ENCODE data around the gene TMSB15C.
"Not testable (repeated sequence)": the region's sequence is repeated elsewhere in the genome, so short reads cannot be mapped to it uniquely, and the experiment has no call there.

TMSB15C gene

DNA sequence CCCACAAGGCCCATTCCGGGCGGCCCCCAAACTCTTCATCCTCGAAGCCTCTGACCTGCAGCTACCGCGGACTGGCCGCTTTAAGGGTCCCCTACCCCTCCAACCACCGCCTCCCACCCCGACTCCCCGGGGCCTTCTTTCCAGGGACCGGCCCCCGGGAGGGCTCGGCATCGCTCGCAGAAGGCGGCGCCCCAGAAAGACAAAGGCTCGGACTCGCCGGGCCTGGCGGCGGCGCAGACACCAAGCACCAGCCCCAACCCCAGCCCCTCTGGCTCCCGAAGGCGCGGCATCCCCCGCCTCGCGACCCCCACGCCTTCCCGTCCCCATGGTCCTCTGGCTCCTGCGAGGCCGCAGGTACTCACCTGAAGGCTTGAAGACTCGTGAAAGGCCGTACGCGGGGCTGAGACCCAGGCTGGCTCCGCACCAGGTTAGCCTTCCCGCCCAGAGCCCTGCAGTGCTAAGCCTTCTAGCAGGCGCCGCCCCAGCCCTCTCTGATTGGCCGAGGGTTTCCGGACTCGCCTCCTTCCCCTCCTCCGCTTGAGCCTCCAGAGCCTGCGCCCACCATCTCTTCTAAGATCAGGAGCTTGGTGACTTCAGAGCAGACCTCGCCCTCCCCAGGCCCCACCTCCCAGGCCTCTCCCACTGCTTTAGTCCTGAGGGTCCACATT lies at the start of gene TMSB15C:
TSS of gene TMSB15C (minus strand) at position 459 of the 668 bp plus-strand sequence.
- not testable (repeated sequence) for H3K27me3 Mint-ChIP-seq, H3K4me3 Mint-ChIP-seq, H3K9me3 Mint-ChIP-seq, H3K4me1 Mint-ChIP-seq, H3K27ac Mint-ChIP-seq, DNase-seq
- peak; percentile 99 for ATAC-seq

DNA sequence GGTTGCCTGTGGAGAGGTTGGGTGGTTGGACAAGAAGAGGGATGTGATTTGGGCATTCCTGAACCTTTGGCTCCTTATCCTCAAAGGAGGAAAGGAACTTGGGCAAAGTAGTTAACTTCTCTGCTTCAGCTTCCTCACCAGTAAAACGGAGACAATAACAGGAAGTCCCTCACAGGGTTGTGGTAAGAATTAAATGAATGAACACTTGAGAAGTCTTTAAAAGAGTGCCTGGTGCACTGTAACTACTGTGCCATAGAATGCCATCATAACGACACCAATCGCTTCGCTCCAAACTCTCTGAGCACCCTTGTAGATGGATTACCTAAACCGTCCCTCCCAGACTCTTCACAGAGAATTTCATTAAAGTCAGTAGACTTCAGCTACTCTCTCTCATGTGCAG lies 46.8 kb upstream of the TMSB15C start:
- no peaks in the 10 kb centered on the region for H3K9me3 Mint-ChIP-seq
- H3K27ac Mint-ChIP-seq, result peak overlapping the region; percentile 59 to 90
- peaks cover 43% of the 10 kb centered on the region for H3K4me1 Mint-ChIP-seq
- H3K4me3 Mint-ChIP-seq, result peak overlapping the region; percentile 58 to 66
- DNase-seq (no peak), ATAC-seq (peak; percentile 97)
- H3K27me3 Mint-ChIP-seq, result no peaks in the 10 kb centered on the region

DNA sequence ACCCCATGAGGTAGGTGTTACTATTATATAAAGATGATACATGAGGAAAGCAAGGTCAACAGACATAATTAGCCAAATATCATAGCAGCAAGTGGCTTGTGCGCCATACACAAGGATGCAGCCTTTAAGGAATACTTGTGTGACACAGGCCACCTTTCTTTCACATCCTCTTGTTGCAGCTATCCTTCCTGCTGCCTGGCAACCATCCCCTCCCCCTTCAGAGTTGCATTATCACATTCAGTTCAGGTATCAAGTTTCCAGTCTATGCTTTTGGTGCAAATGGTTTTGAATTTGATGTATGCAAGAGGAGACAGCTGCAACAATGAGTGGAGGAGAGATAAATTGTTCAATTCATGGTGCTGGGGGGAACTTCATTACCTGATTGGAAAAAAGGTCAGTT lies 42.7 kb upstream of the TMSB15C start:
- no peaks in the 10 kb centered on the region for H3K27me3 Mint-ChIP-seq
- no peak overlapping the region for H3K27ac Mint-ChIP-seq
- DNase-seq (no peak), ATAC-seq (no peak)
- no peaks in the 10 kb centered on the region for H3K9me3 Mint-ChIP-seq
- peaks cover 66% of the 10 kb centered on the region for H3K4me1 Mint-ChIP-seq
- peak overlapping the region in 1 of 2 donors; percentile 26 for H3K4me3 Mint-ChIP-seq

DNA sequence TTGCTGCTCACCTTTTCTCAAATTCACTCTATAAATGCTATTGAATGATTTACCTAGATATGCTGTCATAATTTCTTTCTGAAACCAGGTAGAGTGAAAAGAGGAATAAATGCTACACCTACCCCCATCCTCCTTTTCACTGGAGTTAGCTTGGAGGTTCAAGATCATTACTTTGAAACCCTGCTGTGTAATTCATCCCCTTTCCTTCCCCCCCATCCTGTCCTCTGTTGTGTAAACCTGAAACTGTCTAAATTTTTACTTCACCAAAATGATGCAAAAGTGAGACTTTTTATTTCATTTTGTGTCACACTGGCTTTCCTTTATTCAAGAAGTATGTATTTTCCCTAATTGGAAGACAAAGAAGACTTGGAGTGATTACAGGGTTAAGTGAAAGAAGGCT lies 41.7 kb upstream of the TMSB15C start:
- Mint-ChIP-seq H3K4me3 (peak overlapping the region; percentile 58 to 62), H3K9me3 (no peaks in the 10 kb centered on the region), H3K27ac (peak overlapping the region; percentile 46 to 87), H3K27me3 (no peaks in the 10 kb centered on the region), H3K4me1 (peaks cover 56% of the 10 kb centered on the region)
- ATAC-seq (peak; percentile 52), DNase-seq (no peak)

DNA sequence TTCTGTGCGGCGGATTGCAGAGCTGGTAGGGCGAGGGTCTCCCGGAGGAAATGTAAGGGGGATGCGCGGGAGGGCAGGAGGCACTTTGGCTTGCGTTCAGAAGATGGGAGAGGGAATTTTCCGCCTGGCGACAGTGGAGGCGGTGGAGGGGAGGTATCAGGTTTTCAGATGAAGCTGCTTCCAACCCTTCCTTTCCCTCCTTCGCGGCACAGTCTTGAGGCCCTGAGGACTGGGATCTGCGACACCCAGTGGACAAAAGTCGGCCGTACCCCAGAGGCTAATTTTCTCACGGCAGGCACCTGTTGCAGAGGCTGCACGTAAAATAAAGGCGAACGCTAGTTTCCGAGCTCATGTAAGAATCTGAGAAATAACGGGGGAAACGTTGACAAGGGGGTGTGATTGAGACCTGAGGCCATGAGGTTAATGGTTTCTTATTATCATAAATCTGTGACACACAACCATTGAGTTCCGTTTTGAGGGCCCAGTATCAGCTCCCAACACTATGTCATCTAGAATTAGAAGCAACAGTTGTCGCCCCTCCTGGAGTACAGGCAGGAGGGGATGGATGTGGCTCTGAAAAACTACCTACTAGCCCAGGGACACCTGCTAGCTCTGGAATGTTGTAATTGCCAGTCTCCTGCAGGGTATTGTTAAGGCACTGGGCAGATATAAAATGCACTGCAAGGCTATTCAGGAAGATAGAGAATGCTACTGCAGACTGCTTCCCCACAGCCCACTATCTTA lies 37.4 kb upstream of the TMSB15C start:
- no peaks in the 10 kb centered on the region for H3K27me3 Mint-ChIP-seq
- H3K4me3 Mint-ChIP-seq, result peak overlapping the region; percentile 92 to 95
- H3K9me3 Mint-ChIP-seq, result no peaks in the 10 kb centered on the region
- ATAC-seq (peak; percentile 65), DNase-seq (peak; percentile 29 to 53)
- peak overlapping the region; percentile 78 to 97 for H3K27ac Mint-ChIP-seq
- H3K4me1 Mint-ChIP-seq, result peaks cover 41% of the 10 kb centered on the region

DNA sequence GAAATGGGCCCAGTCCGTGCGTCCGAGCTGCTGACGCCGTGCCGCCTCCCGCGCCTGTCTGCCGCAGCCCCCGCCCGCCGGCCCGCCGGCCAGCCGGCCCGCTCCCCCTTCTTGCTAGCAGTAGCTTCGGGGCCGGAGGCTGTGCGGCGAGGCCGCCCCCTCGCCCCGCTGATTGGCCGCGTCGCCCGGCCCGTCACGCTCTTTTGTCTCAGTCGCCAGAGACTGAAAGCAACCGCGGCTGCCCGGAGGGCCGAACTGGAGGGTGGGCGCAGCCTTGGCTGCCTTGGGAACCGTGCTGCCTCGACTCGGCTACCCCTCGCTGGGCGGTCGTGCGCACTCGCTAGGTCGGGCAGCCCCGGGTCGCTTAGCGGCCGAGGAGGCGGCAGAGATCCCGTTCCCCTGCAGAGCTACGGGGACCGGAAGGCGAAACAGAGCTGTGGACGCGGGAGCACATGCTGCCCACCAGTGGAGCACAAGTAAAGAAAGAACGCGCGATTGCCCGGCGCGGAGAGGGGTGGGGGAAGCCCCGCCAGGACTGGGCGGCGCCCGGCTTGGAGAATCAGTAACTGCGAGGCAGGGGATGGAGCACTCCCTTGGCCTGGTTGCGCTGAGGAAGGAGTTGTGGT lies 36.4 kb upstream of the TMSB15C start, which contains the start of gene ZCCHC18:
TSS of gene ZCCHC18 (plus strand) at position 198 of the 626 bp plus-strand sequence. CDS start 1,589 bp downstream, outside the sequence.
- no peaks in the 10 kb centered on the region for H3K9me3 Mint-ChIP-seq
- peak within 1 kb of the TSS; percentile 97 for H3K27ac Mint-ChIP-seq
- no peaks in the 10 kb centered on the region for H3K27me3 Mint-ChIP-seq
- ATAC-seq, result peak; percentile 61
- peaks cover 31% of the 10 kb centered on the region for H3K4me1 Mint-ChIP-seq
- DNase-seq, result peak; percentile 48 to 60
- H3K4me3 Mint-ChIP-seq, result peak within 1 kb of the TSS; percentile 92 to 95

DNA sequence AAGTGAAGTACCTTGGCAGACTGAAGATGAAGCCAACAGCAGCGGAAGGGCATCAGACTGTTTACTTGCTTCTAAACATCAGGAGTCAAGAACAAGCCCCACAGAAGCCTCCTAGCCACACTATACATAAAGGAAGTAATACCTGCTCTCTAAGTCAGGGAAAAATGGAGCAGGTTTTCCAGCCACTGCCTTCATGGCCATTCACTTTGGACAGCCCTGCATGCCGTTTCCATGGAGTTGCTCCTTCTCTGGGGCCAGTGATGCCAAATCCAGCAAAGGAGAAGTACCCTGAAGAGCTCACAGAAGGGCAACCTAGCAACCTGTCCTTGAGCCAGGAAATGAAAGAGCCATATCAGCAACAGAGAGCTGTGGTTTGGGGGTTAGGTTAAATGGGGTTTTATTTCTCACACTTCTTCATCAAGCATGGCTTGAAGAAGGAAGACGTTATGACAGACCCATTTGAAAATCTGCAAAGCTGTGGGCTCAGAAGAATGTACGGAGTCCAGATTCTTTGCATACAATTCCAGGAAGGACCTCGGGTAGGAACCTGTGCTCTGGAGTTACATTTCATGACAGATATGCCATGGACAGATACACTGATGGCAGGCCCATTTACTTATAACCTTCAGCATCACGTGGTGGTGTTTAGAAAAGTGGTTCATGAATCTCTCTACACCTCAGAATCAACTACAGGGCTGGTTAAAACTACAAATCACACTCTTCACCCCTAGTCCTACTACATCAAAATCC lies 34.6 kb upstream of the TMSB15C start:
- H3K4me3 Mint-ChIP-seq, result peak overlapping the region; percentile 44 to 92
- peak; percentile 77 for ATAC-seq
- H3K27ac Mint-ChIP-seq, result peak overlapping the region in 1 of 2 donors; percentile 57

DNA sequence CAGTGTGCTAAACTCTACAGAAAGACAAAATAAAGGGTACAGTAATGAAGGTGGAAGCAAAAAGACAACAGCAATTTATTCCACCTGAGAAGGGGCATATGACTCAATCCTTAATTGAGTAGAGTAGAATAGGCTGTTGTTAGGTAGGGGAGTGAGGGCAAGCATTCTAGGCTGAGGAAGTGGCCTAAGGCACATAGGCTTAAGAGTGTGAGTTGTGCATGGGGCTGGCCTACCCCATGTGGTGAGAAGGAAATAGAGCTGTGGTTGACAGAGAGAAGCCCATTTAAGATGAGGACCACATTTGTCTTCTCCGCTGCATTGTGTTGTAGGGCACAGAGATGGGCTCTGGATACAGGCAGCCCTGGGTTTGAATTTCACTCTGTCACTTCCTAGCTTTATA lies 32.9 kb upstream of the TMSB15C start:
- Mint-ChIP-seq H3K27me3 (no peaks in the 10 kb centered on the region), H3K27ac (peak overlapping the region in 1 of 2 donors; percentile 64), H3K9me3 (no peaks in the 10 kb centered on the region), H3K4me3 (no peak overlapping the region), H3K4me1 (peaks cover 15% of the 10 kb centered on the region)
- DNase-seq (peak in 1 of 2 donors; percentile 20), ATAC-seq (peak; percentile 56)

More for the DNA sequence above, 34.6 kb upstream of the TMSB15C start:
- H3K9me3 Mint-ChIP-seq, H3K27me3 Mint-ChIP-seq: not testable (repeated sequence)
- peak in 1 of 2 donors; percentile 25 for DNase-seq
- peaks cover 26% of the 10 kb centered on the region for H3K4me1 Mint-ChIP-seq

DNA sequence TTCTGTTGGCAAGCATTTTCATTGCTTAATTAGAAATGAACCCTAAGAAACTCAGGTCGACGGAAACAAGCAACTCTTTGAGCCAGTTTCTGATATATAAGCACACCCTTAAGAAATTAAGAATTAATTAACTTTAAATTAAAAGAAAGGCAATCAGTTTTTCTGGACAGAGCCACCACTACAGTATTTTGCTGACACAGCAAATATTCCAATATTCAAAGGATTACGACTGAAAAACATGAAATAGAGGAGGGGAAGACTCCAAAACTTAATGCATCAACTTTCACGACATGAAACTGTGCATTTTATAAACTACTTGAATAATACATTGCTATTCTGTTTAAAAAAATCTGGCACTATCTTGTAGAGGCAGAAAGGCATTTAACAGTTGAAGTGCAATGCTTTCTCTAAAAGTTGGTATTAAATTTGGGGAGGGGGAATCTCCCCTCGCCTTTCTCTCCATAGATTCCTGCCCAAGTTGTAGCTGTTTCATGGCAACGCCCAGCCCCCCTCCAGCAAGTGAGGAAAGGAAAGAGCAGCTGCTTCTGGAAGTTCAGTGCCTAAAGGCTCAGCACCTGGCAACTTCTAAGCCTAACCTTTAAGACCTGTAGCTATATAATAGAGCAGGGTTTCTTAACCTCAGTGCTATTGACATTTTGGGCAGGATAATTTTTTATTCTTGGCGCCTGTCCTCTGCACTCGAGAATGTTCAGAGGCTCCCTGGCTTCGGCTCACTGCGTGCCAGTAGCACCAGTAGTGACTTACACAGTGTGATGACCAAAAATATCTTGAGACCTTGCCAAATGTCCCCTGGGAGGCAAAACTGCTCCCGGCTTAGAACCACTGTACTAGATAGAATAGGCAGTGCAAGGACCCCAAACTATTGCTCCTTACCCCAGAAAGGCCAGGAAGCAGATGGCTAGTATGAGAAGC lies 29.6 kb upstream of the TMSB15C start:
- ATAC-seq (no peak), DNase-seq (no peak)
- Mint-ChIP-seq H3K27me3 (no peaks in the 10 kb centered on the region), H3K4me1 (peaks cover 15% of the 10 kb centered on the region), H3K27ac (no peak overlapping the region), H3K4me3 (no peak overlapping the region), H3K9me3 (no peaks in the 10 kb centered on the region)

DNA sequence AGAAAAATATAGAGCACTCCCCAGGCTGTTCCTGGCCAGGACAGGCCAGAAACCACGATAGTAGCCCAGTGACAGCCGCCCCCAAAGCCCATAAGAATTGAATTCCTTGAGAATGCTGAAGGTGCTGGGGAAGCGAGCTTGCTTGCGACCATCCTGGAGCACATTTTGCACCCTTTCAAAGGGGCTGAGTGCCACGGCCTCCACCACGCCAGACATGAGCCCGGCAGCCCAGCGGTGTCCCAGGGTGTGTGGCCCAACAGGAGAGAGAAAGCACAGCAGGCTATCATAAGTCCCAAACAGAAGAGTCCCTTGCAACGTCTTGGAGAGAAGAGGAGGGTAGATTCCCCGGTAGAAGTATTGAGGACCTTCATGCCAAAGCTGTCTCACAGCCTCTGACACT lies 28.6 kb upstream of the TMSB15C start:
- no peak overlapping the region for H3K27ac Mint-ChIP-seq
- H3K4me1 Mint-ChIP-seq, result peaks cover 9% of the 10 kb centered on the region
- DNase-seq (no peak), ATAC-seq (no peak)
- H3K9me3 Mint-ChIP-seq, result no peaks in the 10 kb centered on the region
- no peak overlapping the region for H3K4me3 Mint-ChIP-seq
- H3K27me3 Mint-ChIP-seq, result no peaks in the 10 kb centered on the region

DNA sequence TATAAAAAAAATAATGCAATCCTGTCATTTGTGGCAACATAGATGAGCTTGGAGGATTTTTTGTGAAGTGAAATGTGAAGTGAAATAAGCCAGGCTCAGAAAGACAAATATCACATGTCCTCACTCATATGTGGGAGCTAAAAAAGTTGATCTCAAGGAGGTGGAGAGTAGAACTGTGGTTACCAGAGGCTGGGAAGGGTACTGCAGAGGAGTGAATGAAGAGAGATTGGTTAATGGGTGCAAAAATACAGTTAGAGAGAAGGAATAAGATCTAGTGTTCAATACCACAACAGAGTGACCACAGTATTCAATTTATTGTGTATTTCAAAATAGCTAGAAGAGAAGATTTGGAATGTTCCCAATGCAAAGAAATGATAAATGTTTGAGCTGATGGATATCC lies 22.9 kb upstream of the TMSB15C start:
- no peak for DNase-seq
- no peak overlapping the region for H3K27ac Mint-ChIP-seq
- peaks cover 7% of the 10 kb centered on the region for H3K27me3 Mint-ChIP-seq
- H3K4me1 Mint-ChIP-seq, result peaks cover 4% of the 10 kb centered on the region
- no peak overlapping the region for H3K4me3 Mint-ChIP-seq
- no peaks in the 10 kb centered on the region for H3K9me3 Mint-ChIP-seq
- ATAC-seq, result no peak

DNA sequence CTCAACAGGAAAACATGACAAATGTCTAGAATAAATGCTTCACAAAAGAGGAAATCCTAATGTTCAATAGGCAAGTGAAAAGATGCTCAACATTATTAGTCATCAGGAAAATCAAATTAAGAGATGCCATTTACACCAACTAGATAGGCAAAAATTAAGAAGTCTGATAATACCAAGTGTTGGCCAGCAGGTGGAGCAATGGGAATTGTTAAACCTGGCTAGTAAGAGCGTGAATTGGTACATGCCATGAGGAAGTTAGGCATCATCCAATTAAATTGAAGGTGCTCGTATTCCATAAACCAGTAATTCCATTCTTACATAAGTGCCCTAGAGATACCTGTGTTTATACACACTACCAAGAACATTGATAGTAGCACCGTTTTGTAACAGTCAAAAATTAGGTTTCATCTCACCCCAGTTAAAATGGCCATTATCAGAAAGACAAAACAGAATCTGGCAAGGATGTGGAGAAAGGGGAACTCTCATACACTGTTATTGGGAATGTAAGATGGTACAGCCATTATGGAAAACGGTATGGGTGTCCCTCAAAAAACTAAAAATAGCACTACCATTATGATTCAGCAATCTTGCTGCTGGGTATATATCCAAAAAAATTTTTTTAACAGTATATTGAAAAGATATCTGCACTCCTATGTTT lies 22.2 kb upstream of the TMSB15C start:
- Mint-ChIP-seq H3K9me3 (no peaks in the 10 kb centered on the region), H3K4me3 (peak overlapping the region in 1 of 2 donors; percentile 15), H3K27me3 (peaks cover 7% of the 10 kb centered on the region), H3K27ac (no peak overlapping the region), H3K4me1 (peaks cover 4% of the 10 kb centered on the region)
- ATAC-seq (no peak), DNase-seq (peak in 1 of 2 donors; percentile 19)

DNA sequence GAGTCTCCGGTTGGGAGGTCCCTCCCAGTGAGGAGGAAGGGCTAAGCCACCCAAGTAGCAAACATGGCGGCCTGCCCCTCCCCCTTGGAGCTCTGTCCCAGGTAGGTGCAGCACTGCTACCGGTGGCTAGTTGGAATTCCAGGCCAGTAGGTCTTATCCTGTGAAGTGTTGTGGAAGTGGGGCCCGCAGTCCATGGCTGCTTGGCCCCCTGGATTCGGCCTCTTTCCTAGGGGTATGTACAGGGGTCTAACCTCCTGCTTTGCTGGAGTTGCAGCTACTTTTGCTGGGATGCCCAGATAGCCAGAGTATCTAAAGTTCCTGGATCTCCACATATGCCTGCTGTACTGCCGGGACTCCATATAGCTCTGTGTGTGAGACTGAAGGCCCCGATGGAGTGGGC lies 9.9 kb upstream of the TMSB15C start:
- ATAC-seq (no peak), DNase-seq (no peak)
- no peaks in the 10 kb centered on the region for H3K9me3 Mint-ChIP-seq
- no peaks in the 10 kb centered on the region for H3K4me1 Mint-ChIP-seq
- no peak overlapping the region for H3K4me3 Mint-ChIP-seq
- peaks cover 13% of the 10 kb centered on the region for H3K27me3 Mint-ChIP-seq
- no peak overlapping the region for H3K27ac Mint-ChIP-seq

DNA sequence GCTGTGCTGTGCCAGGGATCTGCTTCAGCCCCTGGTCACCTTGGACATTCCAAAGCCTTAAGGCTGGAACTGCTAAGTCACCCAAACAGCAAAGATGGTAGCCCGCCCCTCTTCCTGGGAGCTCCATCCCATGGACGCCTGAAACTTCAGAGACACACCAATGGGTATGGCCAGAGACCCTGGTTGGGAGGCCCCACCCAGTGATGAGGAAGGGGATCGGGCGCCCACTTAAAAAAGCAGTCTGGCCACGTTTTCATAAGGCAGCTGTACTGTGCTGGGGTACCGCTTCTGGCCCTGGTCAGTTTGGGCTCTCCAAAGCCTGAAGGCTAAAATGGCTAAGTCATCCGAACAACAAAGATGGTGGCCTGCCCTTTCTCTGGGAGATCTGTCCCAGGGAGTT lies 9.4 kb upstream of the TMSB15C start:
- Mint-ChIP-seq H3K9me3 (no peaks in the 10 kb centered on the region), H3K4me3 (no peak overlapping the region), H3K27me3 (peaks cover 13% of the 10 kb centered on the region), H3K27ac (no peak overlapping the region), H3K4me1 (no peaks in the 10 kb centered on the region)
- ATAC-seq (no peak), DNase-seq (no peak)
